ENCODE data around the gene BNIP5. TPM values are rescaled to one million over a fixed set of nuclear protein-coding genes. Genes with fewer than 3 reads are reported as not detected.

Gene BNIP5
- total RNA-seq, 1 experiment from 2014 or later = not detected

DNA sequence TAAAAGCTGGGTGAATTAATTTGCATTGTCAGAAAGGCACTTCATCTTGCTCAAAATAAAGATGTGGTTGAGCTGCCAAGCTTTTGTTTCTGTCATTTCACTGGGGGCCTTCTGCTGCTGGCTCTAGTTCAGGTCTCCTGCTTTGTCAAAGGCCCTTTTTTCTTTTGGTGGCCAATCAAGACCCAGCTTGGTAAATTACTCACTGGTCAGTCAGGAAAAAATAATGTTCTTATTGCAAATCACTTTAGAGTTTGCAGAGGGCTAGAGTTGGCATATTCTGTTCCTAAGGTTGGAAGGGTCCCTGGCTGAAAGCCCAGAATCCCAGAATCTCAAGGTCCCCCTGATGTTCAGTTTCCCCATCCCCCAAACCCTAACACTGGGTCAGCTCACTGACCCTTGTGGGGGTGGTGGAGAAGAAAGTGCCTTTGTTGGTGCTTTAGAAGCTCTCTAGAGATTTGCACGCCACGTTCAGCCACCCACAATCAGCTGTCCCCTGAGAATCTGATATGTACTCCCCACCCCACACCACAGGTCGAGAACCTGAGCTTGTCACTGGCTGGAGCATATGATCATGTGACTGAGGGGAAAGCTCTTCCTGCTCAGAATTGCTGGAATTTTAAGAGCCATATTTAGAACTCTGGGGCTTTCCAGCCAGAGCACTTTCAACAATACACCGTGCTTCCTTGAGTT lies 21.7 kb upstream of the BNIP5 start:
- Histone ChIP-seq H3K36me3 (ENCODE audit: low read depth) (no peaks in the 10 kb centered on the region), H3K4me3 (no peak overlapping the region), H3K27me3 (ENCODE audit: insufficient read depth, low read depth) (no peaks in the 10 kb centered on the region), H3K9me2 (ENCODE audit: insufficient read depth) (no peaks in the 10 kb centered on the region), H3K4me2 (no peak overlapping the region), H3K79me2 (ENCODE audit: low read depth) (no peaks in the 10 kb centered on the region), H4K20me1 (ENCODE audit: insufficient read depth) (no peaks in the 10 kb centered on the region), H3F3A (ENCODE audit: insufficient read depth, low read depth) (no peaks in the 10 kb centered on the region), H3K4me1 (replicated peaks; ENCODE audit: insufficient read depth) (peaks cover 11% of the 10 kb centered on the region; the same call in 1 of the 2 replicates), H3K9me3 (ENCODE audit: insufficient read depth, low read depth) (peaks cover 3% of the 10 kb centered on the region; the same call in 1 of the 2 replicates), H3K27ac (no peak overlapping the region), H2AFZ (0 out of 2 replicates have a peak overlapping the region, but pooled peaks have one; percentile 26)
- DNase-seq = no peak
- no peak for TF ChIP-seq EZH2 (IDR thresholded peaks at IDR 0.05; ENCODE audit: low read depth)
- TF ChIP-seq, protein P1, sequence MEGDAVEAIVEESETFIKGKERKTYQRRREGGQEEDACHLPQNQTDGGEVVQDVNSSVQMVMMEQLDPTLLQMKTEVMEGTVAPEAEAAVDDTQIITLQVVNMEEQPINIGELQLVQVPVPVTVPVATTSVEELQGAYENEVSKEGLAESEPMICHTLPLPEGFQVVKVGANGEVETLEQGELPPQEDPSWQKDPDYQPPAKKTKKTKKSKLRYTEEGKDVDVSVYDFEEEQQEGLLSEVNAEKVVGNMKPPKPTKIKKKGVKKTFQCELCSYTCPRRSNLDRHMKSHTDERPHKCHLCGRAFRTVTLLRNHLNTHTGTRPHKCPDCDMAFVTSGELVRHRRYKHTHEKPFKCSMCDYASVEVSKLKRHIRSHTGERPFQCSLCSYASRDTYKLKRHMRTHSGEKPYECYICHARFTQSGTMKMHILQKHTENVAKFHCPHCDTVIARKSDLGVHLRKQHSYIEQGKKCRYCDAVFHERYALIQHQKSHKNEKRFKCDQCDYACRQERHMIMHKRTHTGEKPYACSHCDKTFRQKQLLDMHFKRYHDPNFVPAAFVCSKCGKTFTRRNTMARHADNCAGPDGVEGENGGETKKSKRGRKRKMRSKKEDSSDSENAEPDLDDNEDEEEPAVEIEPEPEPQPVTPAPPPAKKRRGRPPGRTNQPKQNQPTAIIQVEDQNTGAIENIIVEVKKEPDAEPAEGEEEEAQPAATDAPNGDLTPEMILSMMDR (conservative IDR thresholded peaks at IDR 0.05) = no peak
- no TSS peak for BruUV-seq (replicated peaks)
- intact Hi-C loops (cut with micrococcal nuclease; ENCODE audit: unreplicated experiment) = no loop called here
- ChIA-PET POLR2A (ENCODE audit: unreplicated experiment) (interaction anchor here (0.6 to 0.8 kb wide), 2 partner anchors 56 to 571 kb away, joined by 3 to 5 read pairs; no protein-coding TSS in a partner anchor), CTCF (interaction anchor here (1.1 kb wide), 1 partner anchor 18 kb away, joined by 6 read pairs; no protein-coding TSS in a partner anchor)

DNA sequence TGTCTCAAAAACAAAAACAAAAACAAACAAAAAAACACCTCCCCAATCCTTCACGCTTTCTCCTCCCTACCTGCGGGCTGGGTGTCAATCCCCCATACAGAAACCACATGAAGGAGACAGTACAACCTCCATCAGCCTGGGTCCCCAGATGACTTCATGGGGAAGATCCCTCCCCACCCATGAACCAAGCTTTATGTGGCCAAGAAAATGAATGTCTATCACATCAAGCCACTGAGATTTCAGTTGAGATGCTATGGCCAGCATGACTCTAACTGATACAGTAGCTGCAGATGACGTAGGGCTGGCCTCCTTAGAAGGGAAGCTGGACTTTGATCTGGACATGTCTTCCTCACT lies 21.2 kb upstream of the BNIP5 start:
- no peaks in the 10 kb centered on the region for H3K79me2 ChIP-seq (ENCODE audit: low read depth)
- CTCF ChIA-PET = interaction anchor here (1.1 kb wide), 1 partner anchor 17 kb away, joined by 6 read pairs; no protein-coding TSS in a partner anchor
- no peak overlapping the region for H3K27ac ChIP-seq
- POLR2A ChIA-PET (ENCODE audit: unreplicated experiment) = interaction anchor here (0.6 to 0.8 kb wide), 2 partner anchors 56 to 570 kb away, joined by 3 to 5 read pairs; no protein-coding TSS in a partner anchor
- no peak overlapping the region for H3K4me2 ChIP-seq
- intact Hi-C loops (cut with micrococcal nuclease; ENCODE audit: unreplicated experiment) = no loop called here
- no peaks in the 10 kb centered on the region for H3K9me2 ChIP-seq (ENCODE audit: insufficient read depth)
- no peak for TF ChIP-seq EZH2 (IDR thresholded peaks at IDR 0.05; ENCODE audit: low read depth)
- TF ChIP-seq, protein P1 (conservative IDR thresholded peaks at IDR 0.05) = no peak
- no peak overlapping the region for H2AFZ ChIP-seq
- H3F3A ChIP-seq (ENCODE audit: insufficient read depth, low read depth) = no peaks in the 10 kb centered on the region; the same call in 1 of the 2 replicates
- H3K4me1 ChIP-seq (replicated peaks; ENCODE audit: insufficient read depth) = peaks cover 16% of the 10 kb centered on the region; the same call in 1 of the 2 replicates
- H4K20me1 ChIP-seq (ENCODE audit: insufficient read depth) = no peaks in the 10 kb centered on the region
- no peak for DNase-seq
- no TSS peak for BruUV-seq (replicated peaks)
- no peaks in the 10 kb centered on the region for H3K36me3 ChIP-seq (ENCODE audit: low read depth)
- no peak overlapping the region for H3K4me3 ChIP-seq
- no peaks in the 10 kb centered on the region for H3K27me3 ChIP-seq (ENCODE audit: insufficient read depth, low read depth)
- H3K9me3 ChIP-seq (ENCODE audit: insufficient read depth, low read depth) = peaks cover 3% of the 10 kb centered on the region; the same call in 1 of the 2 replicates

DNA sequence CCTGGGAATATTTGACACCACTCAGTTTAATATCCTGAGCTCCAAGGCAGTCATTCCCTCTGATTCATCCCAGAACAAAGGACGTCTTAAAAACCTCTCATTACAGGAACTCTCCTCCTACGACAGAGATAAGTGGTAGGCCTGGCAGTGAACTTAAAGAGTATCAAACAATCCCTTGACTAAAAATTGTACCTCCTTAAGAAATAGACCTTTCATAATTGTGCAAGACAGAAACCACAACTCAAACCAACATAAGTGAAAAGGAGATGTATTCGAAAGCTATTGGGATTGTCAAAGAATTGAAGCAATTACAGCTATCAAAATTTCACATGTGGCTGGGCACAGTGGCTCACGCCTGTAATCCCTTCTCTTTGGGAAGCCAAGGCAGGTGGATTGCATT lies 19.1 kb upstream of the BNIP5 start:
- POLR2A ChIA-PET (ENCODE audit: unreplicated experiment) = no interaction called here
- intact Hi-C loops (cut with micrococcal nuclease; ENCODE audit: unreplicated experiment) = no loop called here
- DNase-seq = no peak

More for the DNA sequence above, 19.1 kb upstream of the BNIP5 start:
- Histone ChIP-seq H3F3A (ENCODE audit: insufficient read depth, low read depth) (peaks cover 6% of the 10 kb centered on the region), H4K20me1 (ENCODE audit: insufficient read depth) (no peaks in the 10 kb centered on the region), H3K4me1 (replicated peaks; ENCODE audit: insufficient read depth) (peaks cover 24% of the 10 kb centered on the region), H2AFZ (no peak overlapping the region), H3K4me3 (no peak overlapping the region), H3K9me2 (ENCODE audit: insufficient read depth) (no peaks in the 10 kb centered on the region), H3K27me3 (ENCODE audit: insufficient read depth, low read depth) (no peaks in the 10 kb centered on the region), H3K79me2 (ENCODE audit: low read depth) (no peaks in the 10 kb centered on the region), H3K4me2 (no peak overlapping the region), H3K9me3 (ENCODE audit: insufficient read depth, low read depth) (peaks cover 3% of the 10 kb centered on the region; the same call in 1 of the 2 replicates), H3K36me3 (ENCODE audit: low read depth) (no peaks in the 10 kb centered on the region), H3K27ac (no peak overlapping the region)
- CTCF ChIA-PET = interaction anchor here (0.7 to 1.1 kb wide), 3 partner anchors 14 to 255 kb away, joined by 3 to 11 read pairs (median 6); no protein-coding TSS in a partner anchor
- TF ChIP-seq, protein P1 (conservative IDR thresholded peaks at IDR 0.05) = no peak
- no peak for TF ChIP-seq EZH2 (IDR thresholded peaks at IDR 0.05; ENCODE audit: low read depth)
- BruUV-seq (replicated peaks) = no TSS peak

Data from PC-9 (cell line).